AG04450 (cell line): ENCODE data around the gene TMEM185B. TPM values are rescaled to one million over a fixed set of nuclear protein-coding genes. Genes with fewer than 3 reads are reported as not detected.

ENCODE experiments used
- CTCF ChIA-PET: fragments of 300-600, 350-600 bp; formaldehyde crosslinking; extraction: SDS; loops from one replicate; lab custom pipeline; 2022; ENCODE audit warnings: antibody characterized with exemption, inconsistent platforms; lab: Charles Lee
- POLR2A ChIA-PET: fragments of 350-600 bp; formaldehyde crosslinking; extraction: SDS; loops from one replicate; lab custom pipeline; 2021; ENCODE audit warnings: antibody characterized with exemption, inconsistent platforms; lab: Yijun Ruan, JAX
- DNase-seq: peaks from one replicate; pipeline ENCODE4 v3.0.0-alpha.2; 2011; ENCODE audit warnings: low read depth, low spot score
- H3K27ac ChIP-seq: one replicate; pipeline ENCODE4 v1.5.1; 2012; ENCODE audit warnings: low read depth, low read length, control low read depth
- H3K27me3 ChIP-seq: one replicate; pipeline ENCODE4 v1.6.0; 2012; ENCODE audit warnings: low read length; ENCODE audit not compliant: control insufficient read depth, insufficient read depth
- H3K4me3 ChIP-seq: 2 replicates; pipeline ENCODE4 v1.5.1; 2011; ENCODE audit warnings: mild to moderate bottlenecking, low read depth, low read length, control low read depth
- H3K9me3 ChIP-seq: 2 replicates; pipeline ENCODE4 v1.5.1; 2012; ENCODE audit warnings: low read length; ENCODE audit not compliant: control insufficient read depth, insufficient read depth
- polyA plus RNA-seq: library from polyadenylated mRNA; depleted of rRNA; stranded (reverse); fragments of >200 nt; gene quantifications from 2 replicates; pipeline ENCODE4 v1.2.3, GENCODE V29; 2011
- TF ChIP-seq, protein P1 (sequence below): IDR thresholded peaks from 2 replicates; pipeline ENCODE4 v1.5.1; 2011; ENCODE audit warnings: low read depth, low read length, control low read depth, inconsistent platforms

The TMEM185B gene
- polyA plus RNA-seq, 1 experiment = 21.8 TPM

GRCh38 chr2:120267348-120267747 lies 44.1 kb upstream of the TMEM185B start:
- H3K27ac ChIP-seq = no peak overlapping the region
- TF ChIP-seq, protein P1, sequence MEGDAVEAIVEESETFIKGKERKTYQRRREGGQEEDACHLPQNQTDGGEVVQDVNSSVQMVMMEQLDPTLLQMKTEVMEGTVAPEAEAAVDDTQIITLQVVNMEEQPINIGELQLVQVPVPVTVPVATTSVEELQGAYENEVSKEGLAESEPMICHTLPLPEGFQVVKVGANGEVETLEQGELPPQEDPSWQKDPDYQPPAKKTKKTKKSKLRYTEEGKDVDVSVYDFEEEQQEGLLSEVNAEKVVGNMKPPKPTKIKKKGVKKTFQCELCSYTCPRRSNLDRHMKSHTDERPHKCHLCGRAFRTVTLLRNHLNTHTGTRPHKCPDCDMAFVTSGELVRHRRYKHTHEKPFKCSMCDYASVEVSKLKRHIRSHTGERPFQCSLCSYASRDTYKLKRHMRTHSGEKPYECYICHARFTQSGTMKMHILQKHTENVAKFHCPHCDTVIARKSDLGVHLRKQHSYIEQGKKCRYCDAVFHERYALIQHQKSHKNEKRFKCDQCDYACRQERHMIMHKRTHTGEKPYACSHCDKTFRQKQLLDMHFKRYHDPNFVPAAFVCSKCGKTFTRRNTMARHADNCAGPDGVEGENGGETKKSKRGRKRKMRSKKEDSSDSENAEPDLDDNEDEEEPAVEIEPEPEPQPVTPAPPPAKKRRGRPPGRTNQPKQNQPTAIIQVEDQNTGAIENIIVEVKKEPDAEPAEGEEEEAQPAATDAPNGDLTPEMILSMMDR = no peak
- no peak for DNase-seq
- ChIA-PET POLR2A (no interaction called here), CTCF (interaction anchor here (2.3 kb wide), 1 partner anchor 16 kb away, joined by 18 read pairs; no protein-coding TSS in a partner anchor)
- no peaks in the 10 kb centered on the region for H3K27me3 ChIP-seq
- H3K9me3 ChIP-seq = peaks cover 3% of the 10 kb centered on the region; the same call in 1 of the 2 replicates
- no peak overlapping the region for H3K4me3 ChIP-seq

DNA sequence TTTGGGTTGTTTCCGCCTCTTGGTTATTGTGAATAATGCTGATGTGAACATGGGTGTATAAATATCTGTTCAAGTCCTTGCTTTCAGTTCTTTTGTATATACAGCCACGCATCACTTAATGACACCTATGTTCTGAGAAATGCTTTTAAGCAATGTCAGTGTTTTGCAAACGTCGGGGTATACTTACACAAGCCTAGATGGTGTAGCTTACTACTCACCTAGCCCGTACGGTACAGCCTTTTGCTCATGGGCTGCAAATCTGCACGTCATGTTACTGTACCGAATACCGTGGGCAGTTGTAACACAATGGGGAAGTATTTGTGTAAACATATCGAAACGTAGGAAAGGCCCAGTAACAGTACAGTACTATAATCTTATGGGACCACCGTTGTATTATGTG lies 41.8 kb upstream of the TMEM185B start:
- TF ChIP-seq, protein P1 = no peak
- peaks cover 10% of the 10 kb centered on the region for H3K9me3 ChIP-seq
- H3K27ac ChIP-seq = no peak overlapping the region
- ChIA-PET POLR2A (interaction anchor here (0.6 to 1.0 kb wide), 2 partner anchors 11 to 22 kb away, joined by 3 to 5 read pairs; no protein-coding TSS in a partner anchor), CTCF (interaction anchor here (1.6 to 2.3 kb wide), 2 partner anchors 18 to 48 kb away, joined by 4 to 18 read pairs; no protein-coding TSS in a partner anchor)
- no peaks in the 10 kb centered on the region for H3K27me3 ChIP-seq
- H3K4me3 ChIP-seq = no peak overlapping the region
- no peak for DNase-seq

DNA sequence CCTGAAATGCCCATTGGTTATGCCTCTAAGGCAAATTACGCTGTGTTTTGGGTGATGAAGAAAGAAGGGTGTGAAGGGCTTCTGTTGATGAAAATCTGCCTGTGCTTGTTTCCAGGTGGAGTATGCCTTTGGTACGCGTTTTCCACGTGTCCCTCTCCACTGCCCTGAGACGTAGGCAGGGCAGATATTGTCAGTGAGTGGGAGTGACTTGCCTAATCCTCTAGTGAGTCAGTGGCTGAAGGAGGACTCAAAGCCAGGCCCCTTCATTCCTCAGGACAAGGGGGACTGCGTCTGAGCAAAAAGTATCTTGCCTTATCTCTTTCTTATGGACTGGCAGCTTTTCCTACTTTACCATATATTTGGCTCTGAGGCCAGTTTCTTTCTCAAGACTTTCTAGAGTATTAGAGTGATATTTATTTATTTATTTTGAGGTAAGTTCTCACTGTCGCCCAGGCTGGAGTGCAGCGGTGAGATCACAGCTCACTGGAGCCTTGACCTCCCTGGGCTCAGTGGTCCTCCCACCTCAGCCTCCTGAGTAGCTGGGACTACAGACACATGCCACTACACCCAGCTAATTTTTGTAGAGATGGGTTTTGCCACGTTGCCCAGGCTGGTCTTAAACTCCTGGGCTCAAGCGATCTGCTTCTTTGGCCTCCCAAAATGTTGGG lies 39.7 kb upstream of the TMEM185B start:
- no peak for DNase-seq
- H3K4me3 ChIP-seq = no peak overlapping the region
- H3K27me3 ChIP-seq = no peaks in the 10 kb centered on the region
- TF ChIP-seq, protein P1 = no peak
- POLR2A ChIA-PET = interaction anchor here (0.6 kb wide), 1 partner anchor 46 kb away, joined by 8 read pairs; no protein-coding TSS in a partner anchor
- no peak overlapping the region for H3K27ac ChIP-seq
- CTCF ChIA-PET = no interaction called here
- H3K9me3 ChIP-seq = peaks cover 17% of the 10 kb centered on the region

DNA sequence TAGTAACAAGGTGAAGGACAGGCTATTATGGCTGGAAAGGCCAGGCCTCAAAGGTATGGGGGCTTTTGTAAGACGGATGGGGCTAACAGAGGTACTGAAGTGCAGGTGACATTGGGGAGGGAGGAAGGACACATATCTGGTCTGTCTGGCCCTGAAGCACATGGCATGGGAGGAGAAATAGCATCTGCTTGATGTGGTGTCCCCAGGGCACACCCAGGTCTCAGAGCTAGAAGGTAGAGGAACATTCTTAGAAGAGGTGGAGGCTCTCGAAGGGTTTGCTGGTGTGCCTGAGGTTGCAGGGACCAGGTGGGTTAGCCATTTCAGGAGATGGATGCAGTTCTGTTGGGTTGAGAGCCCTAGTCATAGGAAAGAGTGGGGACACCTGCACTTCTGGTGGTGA lies 39.0 kb upstream of the TMEM185B start:
- Histone ChIP-seq H3K9me3 (peaks cover 17% of the 10 kb centered on the region), H3K27ac (no peak overlapping the region), H3K4me3 (no peak overlapping the region), H3K27me3 (no peaks in the 10 kb centered on the region)
- TF ChIP-seq, protein P1 = no peak
- ChIA-PET POLR2A (interaction anchor here (0.5 kb wide), 1 partner anchor 12 kb away, joined by 3 read pairs; no protein-coding TSS in a partner anchor), CTCF (no interaction called here)
- no peak for DNase-seq

GRCh38 chr2:120261387-120262006 lies 38.3 kb upstream of the TMEM185B start:
- POLR2A ChIA-PET = interaction anchor here (0.5 kb wide), 1 partner anchor 12 kb away, joined by 3 read pairs; no protein-coding TSS in a partner anchor
- Histone ChIP-seq H3K27me3 (no peaks in the 10 kb centered on the region), H3K27ac (no peak overlapping the region), H3K9me3 (peaks cover 17% of the 10 kb centered on the region), H3K4me3 (no peak overlapping the region)
- TF ChIP-seq, protein P1 = no peak
- no peak for DNase-seq
- CTCF ChIA-PET = no interaction called here
